ENCODE results near the gene ATAD3A.

DNA sequence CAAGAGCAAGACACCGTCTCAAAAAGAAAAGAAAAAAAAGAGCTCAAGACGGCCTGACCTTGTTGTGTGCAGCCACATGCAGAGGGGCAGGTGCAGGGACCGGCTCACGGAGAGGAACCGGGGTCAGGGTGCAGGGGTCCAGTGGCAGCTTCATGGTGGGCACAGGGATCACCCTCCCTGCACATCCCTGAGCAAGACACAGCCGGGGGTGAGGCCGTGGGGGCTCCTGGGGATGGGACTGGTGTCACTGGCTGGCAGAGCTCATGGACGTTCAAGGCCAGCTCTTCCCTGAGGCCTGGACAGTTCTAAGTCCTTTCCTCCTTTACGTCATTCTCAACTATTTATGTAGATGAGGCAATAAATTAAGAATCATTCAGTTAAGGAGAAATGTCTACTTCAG, 35.0 kb downstream of the ATAD3A start:
- TF ChIP-seq GATA2 (IDR thresholded peaks at IDR 0.05; ENCODE audit: low read depth, low read length) (no peak), GATA3 (IDR thresholded peaks at IDR 0.05; ENCODE audit: low read depth, low read length) (no peak)
